IgD-negative memory B cell (primary cell): Measurements from ENCODE around the gene PPP6R2. TPM values are rescaled to one million over a fixed set of nuclear protein-coding genes. Genes with fewer than 3 reads are reported as not detected.

Experiments used
- H3K27ac Mint-ChIP-seq, 3 donors: one replicate each; pipeline ENCODE4 v1.8.0; 2020 to 2022; ENCODE audit warnings: mild to moderate bottlenecking in 3 of 3, mixed read lengths in 3 of 3, moderate library complexity in 1 of 3
- H3K27me3 Mint-ChIP-seq: one replicate; pipeline ENCODE4 v1.8.0; 2021; ENCODE audit warnings: mixed read lengths
- H3K36me3 Mint-ChIP-seq: one replicate; pipeline ENCODE4 v1.8.0; 2020; ENCODE audit warnings: mild to moderate bottlenecking, mixed read lengths
- H3K4me1 Mint-ChIP-seq, 3 donors: one replicate each; pipeline ENCODE4 v1.8.0; 2020 to 2022; ENCODE audit warnings: mixed read lengths in 3 of 3, mild to moderate bottlenecking in 1 of 3
- H3K4me3 Mint-ChIP-seq, 4 donors: one replicate each; pipeline ENCODE4 v1.8.0; 2020 to 2022; ENCODE audit warnings: mild to moderate bottlenecking in 4 of 4, mixed read lengths in 4 of 4, moderate library complexity in 3 of 4
- H3K9me3 Mint-ChIP-seq, 3 donors: one replicate each; pipeline ENCODE4 v1.8.0; 2020 to 2021; ENCODE audit warnings: mixed read lengths in 3 of 3, mild to moderate bottlenecking in 1 of 3
- polyA plus RNA-seq: library from polyadenylated mRNA; unstranded; fragments of 300-500 nt; fragmentation: Illumina TruSeq; gene quantifications from one replicate; pipeline ENCODE4 v1.2.3, GENCODE V29; 2021

Gene PPP6R2
- polyA plus RNA-seq, 1 donor from 2014 or later: 27.0 TPM

GRCh38 chr22:50481440-50482106 is 138.4 kb downstream of the PPP6R2 start, which contains the start of gene ADM2:
Gene ADM2, plus strand, starts transcription at chr22:50481543. Its CDS starts 305 bp downstream, at chr22:50481848.
- H3K36me3 Mint-ChIP-seq: no peaks in the 10 kb centered on the region
- H3K27me3 Mint-ChIP-seq: peaks cover 12% of the 10 kb centered on the region
- H3K27ac Mint-ChIP-seq: peak within 1 kb of the TSS in 1 of 3 donors; percentile 88
- no peaks in the 10 kb centered on the region for H3K9me3 Mint-ChIP-seq
- peaks cover 3 to 5% (median 4%) of the 10 kb centered on the region in 3 donors for H3K4me1 Mint-ChIP-seq
- H3K4me3 Mint-ChIP-seq: peak within 1 kb of the TSS; percentile 73 to 84 (median 80)

GRCh38 chr22:50482107-50483074 is 139.3 kb downstream of the PPP6R2 start:
- Mint-ChIP-seq H3K4me1 (peaks cover 3 to 5% (median 4%) of the 10 kb centered on the region in 3 donors), H3K4me3 (peak overlapping the region; percentile 17 to 72 (median 62)), H3K27me3 (peaks cover 12% of the 10 kb centered on the region), H3K36me3 (no peaks in the 10 kb centered on the region), H3K27ac (peak overlapping the region in 1 of 3 donors; percentile 19), H3K9me3 (no peaks in the 10 kb centered on the region)

GRCh38 chr22:50483106-50483505 is 140.0 kb downstream of the PPP6R2 start:
- H3K4me3 Mint-ChIP-seq: peak overlapping the region in 1 of 4 donors; percentile 60
- H3K36me3 Mint-ChIP-seq: no peaks in the 10 kb centered on the region
- no peak overlapping the region for H3K27ac Mint-ChIP-seq
- H3K4me1 Mint-ChIP-seq: peaks cover 3 to 5% (median 4%) of the 10 kb centered on the region in 3 donors
- no peaks in the 10 kb centered on the region for H3K9me3 Mint-ChIP-seq
- peaks cover 12% of the 10 kb centered on the region for H3K27me3 Mint-ChIP-seq

GRCh38 chr22:50483556-50483955 is 140.4 kb downstream of the PPP6R2 start:
- peaks cover 3 to 5% (median 4%) of the 10 kb centered on the region in 3 donors for H3K4me1 Mint-ChIP-seq
- no peak overlapping the region for H3K4me3 Mint-ChIP-seq
- H3K36me3 Mint-ChIP-seq: no peaks in the 10 kb centered on the region
- peaks cover 12% of the 10 kb centered on the region for H3K27me3 Mint-ChIP-seq
- H3K27ac Mint-ChIP-seq: no peak overlapping the region
- no peaks in the 10 kb centered on the region for H3K9me3 Mint-ChIP-seq

- H3K9me3 Mint-ChIP-seq: no peaks in the 10 kb centered on the region
- peak overlapping the region in 1 of 4 donors; percentile 54 for H3K4me3 Mint-ChIP-seq
- H3K27ac Mint-ChIP-seq: no peak overlapping the region
- H3K4me1 Mint-ChIP-seq: peaks cover 3 to 5% (median 4%) of the 10 kb centered on the region in 3 donors
- H3K36me3 Mint-ChIP-seq: no peaks in the 10 kb centered on the region
- H3K27me3 Mint-ChIP-seq: peaks cover 12% of the 10 kb centered on the region
Measured at GRCh38 chr22:50483977-50484853, 141.1 kb downstream of the PPP6R2 start.

- H3K36me3 Mint-ChIP-seq: no peaks in the 10 kb centered on the region
- peaks cover 8% of the 10 kb centered on the region for H3K27me3 Mint-ChIP-seq
- peaks cover 0 to 3% (median 0%) of the 10 kb centered on the region in 3 donors for H3K4me1 Mint-ChIP-seq
- H3K4me3 Mint-ChIP-seq: peak overlapping the region in 1 of 4 donors; percentile 13
- H3K9me3 Mint-ChIP-seq: no peaks in the 10 kb centered on the region
- H3K27ac Mint-ChIP-seq: peak overlapping the region in 1 of 3 donors; percentile 62
Measured at GRCh38 chr22:50485221-50486131, 142.3 kb downstream of the PPP6R2 start.

- H3K36me3 Mint-ChIP-seq: no peaks in the 10 kb centered on the region
- H3K4me1 Mint-ChIP-seq: peaks cover 3 to 7% (median 5%) of the 10 kb centered on the region in 3 donors
Measured at GRCh38 chr22:50486561-50487289, 143.6 kb downstream of the PPP6R2 start, which contains the start of gene MIOX. Gene MIOX, plus strand, starts transcription at chr22:50486859. Its CDS starts 39 bp downstream, at chr22:50486898.

GRCh38 chr22:50487290-50488005 is 144.3 kb downstream of the PPP6R2 start:
- Mint-ChIP-seq H3K27me3 (peaks cover 9% of the 10 kb centered on the region), H3K4me1 (peaks cover 3 to 7% (median 5%) of the 10 kb centered on the region in 3 donors), H3K9me3 (no peaks in the 10 kb centered on the region), H3K27ac (no peak overlapping the region), H3K36me3 (no peaks in the 10 kb centered on the region), H3K4me3 (peak overlapping the region in 1 of 4 donors; percentile 25)

More at GRCh38 chr22:50486561-50487289, 143.6 kb downstream of the PPP6R2 start, which contains the start of gene MIOX:
- Mint-ChIP-seq H3K27me3 (peaks cover 9% of the 10 kb centered on the region), H3K4me3 (peak within 1 kb of the TSS in 3 of 4 donors; percentile 13 to 58 (median 25)), H3K27ac (peak within 1 kb of the TSS in 1 of 3 donors; percentile 62), H3K9me3 (no peaks in the 10 kb centered on the region)

- H3K4me3 Mint-ChIP-seq: no peak overlapping the region
- no peaks in the 10 kb centered on the region for H3K9me3 Mint-ChIP-seq
- no peak overlapping the region for H3K27ac Mint-ChIP-seq
- H3K4me1 Mint-ChIP-seq: peaks cover 3 to 7% (median 5%) of the 10 kb centered on the region in 3 donors
- no peaks in the 10 kb centered on the region for H3K36me3 Mint-ChIP-seq
- H3K27me3 Mint-ChIP-seq: peaks cover 7% of the 10 kb centered on the region
Measured at GRCh38 chr22:50488006-50488677, 145.0 kb downstream of the PPP6R2 start.

GRCh38 chr22:50488886-50489285 is 145.8 kb downstream of the PPP6R2 start:
- Mint-ChIP-seq H3K36me3 (no peaks in the 10 kb centered on the region), H3K27ac (no peak overlapping the region), H3K4me3 (no peak overlapping the region), H3K27me3 (peaks cover 7% of the 10 kb centered on the region), H3K9me3 (no peaks in the 10 kb centered on the region), H3K4me1 (peaks cover 3 to 7% (median 5%) of the 10 kb centered on the region in 3 donors)

- Mint-ChIP-seq H3K36me3 (no peaks in the 10 kb centered on the region), H3K27me3 (peaks cover 4% of the 10 kb centered on the region), H3K4me1 (peaks cover 0 to 7% (median 5%) of the 10 kb centered on the region in 3 donors), H3K27ac (no peak overlapping the region), H3K9me3 (no peaks in the 10 kb centered on the region), H3K4me3 (peak overlapping the region in 1 of 4 donors; percentile 22)
Measured at GRCh38 chr22:50489363-50490243, 146.5 kb downstream of the PPP6R2 start.
